ENCODE measurements around the gene MKNK2.
A peak's percentile ranks its signal among the peaks of the same experiment; 100 is the strongest.
"Not testable (repeated sequence)": the region's sequence is repeated elsewhere in the genome, so short reads cannot be mapped to it uniquely, and the experiment has no call there.

Gene MKNK2

DNA sequence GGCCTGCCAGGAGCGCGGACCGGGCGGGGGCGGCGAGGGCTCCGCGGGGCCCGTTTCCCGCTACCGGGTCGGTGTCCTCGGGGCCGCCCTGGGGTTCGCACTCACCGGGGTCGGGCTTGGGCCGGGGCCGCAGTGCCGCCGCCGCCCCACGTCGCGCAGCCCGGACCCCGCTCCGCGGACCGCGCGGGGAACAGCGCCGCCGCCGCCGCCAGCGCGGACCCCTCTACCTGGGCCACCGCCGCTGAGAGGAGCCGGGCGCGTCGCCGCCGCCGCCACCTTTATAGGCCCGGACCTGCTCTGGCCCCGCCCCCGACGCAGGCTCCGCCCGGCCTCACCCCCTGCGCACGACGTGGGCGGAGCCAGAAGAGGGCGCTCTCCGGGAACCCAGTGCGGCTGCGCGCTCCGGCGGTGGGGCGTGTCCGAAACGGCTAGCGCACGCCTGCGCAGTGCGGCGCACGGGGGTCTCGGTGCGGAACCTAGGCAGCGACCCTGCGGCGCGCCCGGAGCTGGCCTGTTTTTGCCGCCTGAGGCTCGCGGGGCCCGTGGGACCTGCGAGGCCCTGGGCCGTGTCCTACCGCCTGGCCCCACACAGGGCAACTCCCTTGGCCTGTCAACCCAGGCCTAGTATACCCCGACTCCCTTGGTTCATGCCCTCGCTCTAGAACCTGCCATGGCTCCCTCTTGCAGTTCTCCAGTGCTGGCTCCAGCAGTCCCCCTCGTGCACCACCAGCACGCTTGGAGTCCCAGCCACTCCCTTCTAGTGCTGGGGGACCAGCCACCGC, at the start of gene MKNK2:
TSS of gene MKNK2 (minus strand) at position 254 of the 782 bp plus-strand sequence. CDS start 393 bp downstream, outside the sequence.
- DNase-seq (ENCODE audit: low read depth in 2 of 2): peak in 1 of 2 experiments; percentile 59

DNA sequence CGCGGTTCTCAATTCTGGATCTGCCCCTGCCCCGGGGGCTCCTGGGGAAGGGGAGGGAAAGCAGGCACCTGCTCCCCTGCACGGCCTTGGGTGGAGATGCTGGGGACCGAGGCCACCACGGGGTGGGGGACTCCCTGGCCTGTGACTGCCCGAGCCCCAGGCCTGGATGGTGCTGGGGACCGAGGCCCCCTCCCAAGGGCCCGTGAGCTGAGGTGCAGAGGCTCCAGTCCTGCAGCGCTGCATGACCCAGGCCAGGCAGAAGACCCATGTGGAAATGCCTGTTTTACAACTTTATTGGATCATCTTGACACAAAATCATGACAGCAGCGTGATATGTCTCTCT, 49.6 kb upstream of the MKNK2 start:
- no peak for DNase-seq (ENCODE audit: low read depth in 2 of 2)

DNA sequence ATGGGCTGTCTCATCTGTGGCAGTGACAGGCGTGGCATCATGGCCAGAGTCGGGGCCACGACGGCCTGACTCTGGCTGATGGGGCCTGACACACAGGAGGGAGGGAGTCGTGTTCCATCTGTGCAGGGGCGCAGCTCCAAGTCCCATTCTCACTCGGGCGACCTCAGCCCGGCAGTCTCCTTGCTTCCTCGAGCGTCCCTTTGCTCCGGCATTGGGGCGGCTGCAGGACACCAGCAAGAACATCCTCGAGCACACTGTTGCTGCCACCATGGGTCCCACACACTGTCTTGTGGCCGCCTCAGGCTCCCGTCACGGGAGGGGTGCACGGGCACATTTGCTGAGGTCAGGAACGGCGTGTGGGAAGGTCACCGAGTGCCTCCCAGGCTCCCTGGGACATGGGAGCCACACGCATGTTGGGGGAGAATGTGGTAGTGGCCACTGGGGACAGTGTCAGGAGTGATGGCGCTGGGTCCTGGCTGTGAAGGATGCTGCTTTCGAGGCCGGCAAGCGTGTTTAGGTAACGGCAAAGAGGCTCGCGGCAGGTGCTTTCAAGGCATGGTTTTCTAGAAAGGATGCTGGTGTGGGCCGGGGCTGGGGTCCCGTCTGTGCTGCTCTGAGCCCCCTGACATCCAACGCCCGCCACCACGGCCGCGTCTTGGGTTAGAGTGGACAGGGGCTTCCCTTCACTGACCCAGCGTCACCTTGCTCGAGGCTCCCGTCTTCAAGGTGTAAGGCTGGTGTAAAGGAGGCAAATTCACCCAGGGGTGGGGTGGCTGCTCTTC, 49.1 kb upstream of the MKNK2 start:
- no peak for DNase-seq (ENCODE audit: low read depth in 2 of 2)

DNA sequence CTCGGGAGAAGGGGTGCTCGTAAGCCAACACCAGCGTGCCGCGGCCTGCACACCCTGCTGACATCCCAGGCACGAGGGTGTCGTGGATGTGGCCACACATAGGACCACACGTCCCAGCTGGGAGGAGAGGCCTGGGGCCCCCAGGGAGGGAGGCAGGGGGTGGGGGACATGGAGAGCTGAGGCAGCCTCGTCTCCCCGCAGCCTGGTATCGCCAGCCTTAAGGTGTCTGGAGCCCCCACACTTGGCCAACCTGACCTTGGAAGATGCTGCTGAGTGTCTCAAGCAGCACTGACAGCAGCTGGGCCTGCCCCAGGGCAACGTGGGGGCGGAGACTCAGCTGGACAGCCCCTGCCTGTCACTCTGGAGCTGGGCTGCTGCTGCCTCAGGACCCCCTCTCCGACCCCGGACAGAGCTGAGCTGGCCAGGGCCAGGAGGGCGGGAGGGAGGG, 48.0 kb upstream of the MKNK2 start:
- no peak for DNase-seq (ENCODE audit: low read depth in 2 of 2)

DNA sequence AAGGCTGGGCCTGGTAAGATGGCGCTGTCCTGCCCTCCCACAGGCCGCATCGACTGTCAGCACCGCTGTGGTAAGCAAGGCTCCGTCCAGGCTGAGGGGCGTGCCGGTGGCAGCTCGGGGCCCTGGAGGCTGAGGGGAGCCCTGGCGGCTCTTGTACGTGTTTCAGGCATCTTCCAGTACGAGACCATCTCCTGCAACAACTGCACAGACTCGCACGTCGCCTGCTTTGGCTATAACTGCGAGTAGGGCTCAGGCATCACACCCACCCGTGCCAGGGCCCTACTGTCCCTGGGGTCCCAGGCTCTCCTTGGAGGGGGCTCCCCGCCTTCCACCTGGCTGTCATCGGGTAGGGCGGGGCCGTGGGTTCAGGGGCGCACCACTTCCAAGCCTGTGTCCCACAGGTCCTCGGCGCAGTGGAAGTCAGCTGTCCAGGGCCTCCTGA, 46.9 kb upstream of the MKNK2 start:
- DNase-seq (ENCODE audit: low read depth in 2 of 2): no peak

DNA sequence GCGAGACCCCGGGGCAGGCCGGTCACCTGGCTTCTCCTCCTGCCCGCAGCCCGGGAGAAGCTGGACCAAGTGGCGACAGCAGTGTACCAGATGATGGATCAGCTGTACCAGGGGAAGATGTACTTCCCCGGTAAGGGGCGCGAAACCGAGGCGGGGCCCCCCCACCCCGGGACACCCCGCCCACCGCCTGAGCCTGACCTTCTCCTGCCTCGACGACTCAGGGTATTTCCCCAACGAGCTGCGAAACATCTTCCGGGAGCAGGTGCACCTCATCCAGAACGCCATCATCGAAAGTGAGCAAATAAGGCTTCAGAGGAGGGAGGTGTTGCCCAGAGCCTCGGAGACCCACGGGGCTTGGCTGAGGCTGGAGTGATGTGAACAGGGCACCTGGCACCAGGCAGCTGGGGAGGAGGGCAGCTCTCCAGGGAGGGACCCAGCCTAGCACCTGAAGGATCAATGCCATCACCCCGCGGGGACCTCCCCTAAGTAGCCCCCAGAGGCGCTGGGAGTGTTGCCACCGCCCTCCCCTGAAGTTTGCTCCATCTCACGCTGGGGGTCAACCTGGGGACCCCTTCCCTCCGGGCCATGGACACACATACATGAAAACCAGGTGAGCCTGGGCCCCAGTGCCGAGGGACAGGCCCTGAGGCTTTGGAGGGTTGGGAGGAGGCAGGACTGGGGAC, 46.3 kb upstream of the MKNK2 start:
- no peak for DNase-seq (ENCODE audit: low read depth in 2 of 2)

DNA sequence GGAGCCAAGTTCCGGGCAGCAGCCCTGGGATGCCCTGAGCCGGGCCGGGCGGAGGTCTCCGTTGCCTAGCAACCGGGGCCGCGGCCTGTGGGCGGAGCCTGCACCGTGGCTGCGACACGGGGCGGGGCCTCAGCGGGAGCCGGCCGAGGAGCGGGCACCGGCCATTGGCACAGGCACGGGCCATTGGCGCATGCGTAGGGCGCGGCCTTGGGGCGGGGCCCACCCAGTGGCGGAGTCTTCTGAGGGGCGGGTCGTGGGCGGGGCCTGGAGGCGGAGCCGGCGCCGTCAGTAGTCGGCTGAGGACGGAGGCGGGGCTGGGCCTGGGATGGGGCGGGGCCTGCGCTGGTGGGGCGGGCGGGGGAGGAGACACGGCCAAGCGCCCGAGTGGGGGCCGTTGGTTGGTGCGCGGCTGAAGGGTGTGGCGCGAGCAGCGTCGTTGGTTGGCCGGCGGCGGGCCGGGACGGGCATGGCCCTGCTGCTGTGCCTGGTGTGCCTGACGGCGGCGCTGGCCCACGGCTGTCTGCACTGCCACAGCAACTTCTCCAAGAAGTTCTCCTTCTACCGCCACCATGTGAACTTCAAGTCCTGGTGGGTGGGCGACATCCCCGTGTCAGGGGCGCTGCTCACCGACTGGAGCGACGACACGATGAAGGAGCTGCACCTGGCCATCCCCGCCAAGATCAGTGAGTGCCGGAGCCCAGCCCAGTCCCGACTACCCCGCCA, 45.6 kb upstream of the MKNK2 start, which contains the start of gene IZUMO4:
TSS of gene IZUMO4 (plus strand) at position 436 of the 723 bp plus-strand sequence. CDS start at position 467, 31 bp downstream.
- DNase-seq (ENCODE audit: low read depth in 2 of 2): peak; percentile 92 to 94

DNA sequence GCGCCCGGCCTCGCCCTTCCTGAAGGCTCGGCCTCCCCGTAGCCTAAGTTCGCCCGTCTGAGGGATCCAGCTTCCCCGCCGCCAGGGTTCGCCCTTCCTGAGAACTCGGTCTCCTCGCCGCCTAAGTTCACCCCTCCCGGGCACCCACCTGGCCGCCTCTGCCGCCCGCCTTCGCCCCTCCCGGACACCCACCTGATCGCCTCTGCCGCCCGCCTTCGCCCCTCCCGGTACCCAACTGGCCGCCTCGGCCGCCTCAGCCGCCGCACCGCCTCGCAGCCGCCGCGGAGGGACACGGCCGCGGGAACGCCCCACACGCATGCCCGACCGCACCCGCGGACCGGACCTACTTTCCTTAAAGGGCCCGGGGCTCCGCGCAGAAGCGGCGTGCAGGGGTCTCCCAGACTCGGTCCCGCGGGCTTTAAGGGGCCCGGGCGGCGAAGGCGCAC, 45.0 kb upstream of the MKNK2 start, which contains the start of gene MOB3A:
TSS of gene MOB3A (minus strand) at position 293 of the 446 bp plus-strand sequence. CDS start 17,766 bp downstream, outside the sequence.
- peak; percentile 90 for DNase-seq (ENCODE audit: low read depth in 2 of 2)

DNA sequence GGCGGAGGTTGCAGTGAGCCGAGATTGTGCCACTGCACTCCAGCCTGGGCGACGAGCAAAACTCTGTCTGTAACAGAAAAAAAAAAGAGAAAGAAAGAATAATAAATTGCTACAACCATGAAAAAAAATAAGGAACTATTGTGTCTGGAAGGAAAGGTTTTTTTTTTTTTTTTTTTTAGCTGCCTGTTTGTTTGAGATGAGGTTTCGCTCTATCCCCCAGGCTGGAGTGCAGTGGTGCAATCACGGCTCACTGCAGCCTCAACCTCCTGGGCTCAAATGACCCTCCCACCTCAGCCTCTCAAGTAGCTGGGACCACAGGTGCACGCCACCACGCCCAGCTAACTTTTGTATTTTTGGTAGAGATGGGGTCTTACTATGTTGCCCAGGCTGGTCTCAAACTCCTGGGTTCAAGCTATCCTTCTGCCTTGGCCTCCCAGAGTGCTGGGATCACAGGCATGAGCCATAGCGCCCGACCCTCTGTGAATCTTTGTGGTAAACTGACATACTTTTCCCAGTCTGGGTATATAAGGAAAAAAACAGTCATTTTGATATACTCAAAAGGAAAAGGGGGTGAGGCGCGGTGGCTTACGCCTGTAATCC, 41.0 kb upstream of the MKNK2 start:
- not testable (repeated sequence) for DNase-seq (ENCODE audit: low read depth in 2 of 2)

DNA sequence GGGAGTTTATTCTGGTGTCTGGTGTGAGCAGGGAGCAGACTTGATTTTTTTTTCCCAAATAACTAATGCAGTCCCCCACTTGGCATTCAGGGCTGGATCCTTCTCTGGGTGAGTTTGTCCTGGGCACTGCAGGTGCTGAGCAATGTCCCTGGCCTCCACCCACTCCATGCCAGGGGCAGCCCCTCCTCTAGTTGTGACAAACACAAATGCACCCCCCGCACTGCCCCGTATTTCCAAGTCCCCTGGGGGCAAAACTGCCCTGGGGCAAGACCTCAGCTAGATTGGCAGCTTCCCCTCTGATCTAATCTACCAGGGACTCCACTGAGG, 38.6 kb upstream of the MKNK2 start:
- no peak for DNase-seq (ENCODE audit: low read depth in 2 of 2)

DNA sequence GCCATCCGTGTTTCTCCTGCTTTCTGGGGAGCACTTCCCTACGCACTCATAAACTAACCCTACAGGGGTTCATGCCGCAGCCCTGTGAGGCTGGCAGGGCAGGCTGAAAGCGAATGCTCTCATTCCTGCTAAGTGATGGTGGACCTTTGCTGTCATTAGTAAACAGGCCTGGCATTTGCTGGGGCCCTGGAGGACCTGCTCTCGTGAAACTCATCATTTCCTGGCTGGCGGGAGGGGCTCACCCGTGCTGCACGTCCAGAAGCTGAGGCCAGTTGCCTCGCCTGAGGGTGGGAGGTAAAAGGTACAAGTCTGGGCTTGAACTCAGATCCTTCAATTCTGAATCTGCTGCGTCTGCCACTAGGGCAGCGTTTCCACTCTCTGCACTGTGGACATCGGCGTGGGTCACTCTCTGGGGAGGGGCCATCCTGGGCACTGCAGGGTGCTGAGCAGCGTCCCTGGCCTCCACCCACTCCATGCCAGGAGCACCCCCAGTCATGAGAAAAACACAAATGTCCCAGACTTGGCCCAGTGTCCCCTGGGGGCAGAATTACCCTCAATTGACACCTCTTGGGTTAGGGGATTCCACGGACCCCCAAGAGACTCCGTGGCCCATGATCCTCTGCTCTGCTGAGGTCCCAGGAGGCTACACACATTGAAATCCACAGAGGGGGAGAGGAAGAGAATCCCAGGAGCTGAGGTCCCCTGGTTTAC, 38.1 kb upstream of the MKNK2 start:
- no peak for DNase-seq (ENCODE audit: low read depth in 2 of 2)

DNA sequence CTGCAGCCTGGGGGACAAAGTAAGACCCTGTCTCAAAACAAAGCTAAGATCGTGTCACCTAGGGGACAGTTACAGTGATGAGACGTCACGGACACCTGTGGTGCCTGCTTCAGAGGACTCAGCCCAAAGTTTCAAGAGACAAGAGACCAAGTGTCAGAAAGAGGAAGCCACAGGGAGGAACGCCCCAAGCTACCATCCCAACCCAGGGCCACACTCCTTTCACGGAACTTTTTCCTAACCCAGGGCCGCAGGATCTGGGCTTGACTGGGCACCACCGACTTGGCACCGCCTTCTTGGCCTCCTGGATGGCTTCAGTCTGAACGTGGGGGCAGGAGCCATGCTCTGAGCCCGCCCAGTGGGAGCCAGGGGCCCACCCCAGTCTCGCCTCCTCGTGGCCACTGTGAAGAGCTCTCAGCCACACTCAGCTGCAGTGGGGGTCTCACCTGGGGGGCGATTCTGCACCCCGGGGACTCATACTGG, 36.6 kb upstream of the MKNK2 start:
- DNase-seq (ENCODE audit: low read depth in 2 of 2): no peak

DNA sequence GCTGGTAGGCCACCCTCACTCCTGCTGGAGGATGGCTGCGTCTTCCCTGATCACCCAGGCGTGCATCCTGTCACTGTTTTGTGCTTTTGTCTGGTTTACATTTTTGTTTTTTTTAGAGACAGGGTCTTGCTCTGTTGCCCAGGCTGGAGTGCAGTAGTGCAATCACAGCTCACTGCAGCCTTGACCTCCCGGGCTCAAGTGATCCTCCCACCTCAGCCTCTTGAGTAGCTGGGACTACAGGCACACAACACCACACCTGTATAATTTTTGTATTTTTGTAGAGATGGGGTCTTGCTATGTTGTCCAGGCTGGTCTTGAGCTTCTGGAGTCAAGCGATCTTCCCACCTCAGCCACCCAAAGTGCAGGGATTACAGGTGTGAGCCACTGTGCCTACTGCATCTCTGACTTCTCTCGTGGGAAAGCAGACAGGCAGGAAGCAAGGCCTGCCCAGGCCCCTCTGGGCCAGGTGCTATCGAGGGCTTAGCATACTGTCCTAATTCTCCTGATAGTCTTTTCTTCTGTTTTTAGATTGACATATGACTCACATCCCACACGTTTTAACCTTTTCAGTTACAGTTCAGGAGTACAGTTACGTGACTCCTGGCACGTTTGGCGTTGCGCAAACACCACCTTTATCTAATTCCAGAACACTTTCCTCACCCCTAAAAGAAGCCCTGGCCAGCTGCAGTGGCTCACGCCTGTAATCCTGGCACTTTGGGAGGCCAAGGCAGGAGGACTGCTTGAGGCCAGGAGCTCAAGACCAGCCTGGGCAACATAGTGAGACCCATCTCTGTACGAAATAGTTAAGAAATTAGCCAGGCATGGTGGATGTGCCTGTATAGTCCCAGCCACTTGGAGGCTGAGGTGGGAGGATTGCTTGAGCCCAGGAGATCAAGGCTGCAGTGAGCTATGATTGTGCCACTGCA, 35.9 kb upstream of the MKNK2 start:
- not testable (repeated sequence) for DNase-seq (ENCODE audit: low read depth in 2 of 2)

DNA sequence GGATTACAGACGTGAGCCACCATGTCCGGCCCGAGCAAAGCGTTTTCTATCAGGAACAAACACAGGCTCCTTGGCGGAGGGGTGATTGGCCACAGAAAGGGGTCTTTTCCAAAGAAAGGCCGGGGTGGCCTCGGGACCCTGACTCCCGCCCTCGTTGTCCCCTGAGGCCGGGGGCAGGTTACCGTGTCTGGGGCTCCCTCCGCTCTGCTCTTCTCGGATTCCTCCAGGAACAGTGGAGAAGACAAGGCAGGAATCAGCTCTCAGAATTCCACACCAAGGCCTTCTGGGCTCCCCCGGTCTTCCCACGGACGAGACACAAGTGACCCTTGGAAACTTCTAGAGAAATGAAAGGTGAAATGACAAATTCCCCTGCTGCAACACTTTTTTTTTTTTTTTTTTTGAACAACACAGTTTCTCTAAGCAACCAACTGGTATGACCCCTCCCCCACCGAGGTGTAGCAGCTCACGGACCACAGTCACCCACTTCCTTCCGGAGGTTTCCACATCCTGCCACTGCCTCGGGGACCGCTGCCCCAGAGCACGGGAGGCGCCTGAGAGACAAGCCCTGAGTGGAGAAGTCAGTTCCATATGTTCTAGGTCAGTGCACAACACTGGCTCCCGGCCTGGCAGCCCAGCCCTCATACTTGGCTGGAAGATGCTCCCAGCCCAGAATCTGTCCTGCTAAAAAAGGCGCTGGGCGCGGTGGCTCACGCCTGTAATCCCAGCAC, 34.1 kb upstream of the MKNK2 start:
- no peak for DNase-seq (ENCODE audit: low read depth in 2 of 2)

DNA sequence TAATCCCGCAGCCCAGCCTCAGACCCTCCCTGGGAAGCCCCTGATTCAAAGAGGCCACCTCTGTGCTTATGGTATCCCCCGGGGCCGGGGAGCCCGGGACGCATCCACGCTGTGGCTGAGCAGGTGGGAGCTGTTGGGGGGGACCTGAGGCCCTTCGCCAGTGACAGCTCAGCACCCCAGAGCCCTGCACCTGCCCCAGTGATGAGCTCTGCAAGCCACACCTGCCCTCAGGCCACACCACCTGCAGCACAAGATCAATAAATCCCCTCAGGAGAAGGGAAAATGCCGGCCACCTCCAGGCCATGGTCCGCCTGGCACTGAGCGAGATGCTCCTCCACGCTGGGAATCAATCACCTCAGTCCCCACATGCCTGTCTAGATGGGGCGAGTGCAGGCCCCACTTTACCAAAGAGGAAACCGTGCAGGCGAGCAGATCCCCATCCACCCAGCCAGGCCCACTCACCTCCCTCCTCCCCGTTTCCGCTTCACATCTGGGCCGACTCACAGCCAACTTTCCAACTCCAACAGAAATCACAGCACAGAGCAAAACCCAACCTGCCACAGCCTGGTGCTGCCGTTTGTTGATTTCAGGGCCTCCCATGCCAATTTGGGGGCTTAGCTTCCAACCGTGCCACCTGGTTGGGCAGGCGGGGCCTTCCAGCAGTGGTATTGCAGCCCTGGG, 32.3 kb upstream of the MKNK2 start:
- DNase-seq (ENCODE audit: low read depth in 2 of 2): no peak

DNA sequence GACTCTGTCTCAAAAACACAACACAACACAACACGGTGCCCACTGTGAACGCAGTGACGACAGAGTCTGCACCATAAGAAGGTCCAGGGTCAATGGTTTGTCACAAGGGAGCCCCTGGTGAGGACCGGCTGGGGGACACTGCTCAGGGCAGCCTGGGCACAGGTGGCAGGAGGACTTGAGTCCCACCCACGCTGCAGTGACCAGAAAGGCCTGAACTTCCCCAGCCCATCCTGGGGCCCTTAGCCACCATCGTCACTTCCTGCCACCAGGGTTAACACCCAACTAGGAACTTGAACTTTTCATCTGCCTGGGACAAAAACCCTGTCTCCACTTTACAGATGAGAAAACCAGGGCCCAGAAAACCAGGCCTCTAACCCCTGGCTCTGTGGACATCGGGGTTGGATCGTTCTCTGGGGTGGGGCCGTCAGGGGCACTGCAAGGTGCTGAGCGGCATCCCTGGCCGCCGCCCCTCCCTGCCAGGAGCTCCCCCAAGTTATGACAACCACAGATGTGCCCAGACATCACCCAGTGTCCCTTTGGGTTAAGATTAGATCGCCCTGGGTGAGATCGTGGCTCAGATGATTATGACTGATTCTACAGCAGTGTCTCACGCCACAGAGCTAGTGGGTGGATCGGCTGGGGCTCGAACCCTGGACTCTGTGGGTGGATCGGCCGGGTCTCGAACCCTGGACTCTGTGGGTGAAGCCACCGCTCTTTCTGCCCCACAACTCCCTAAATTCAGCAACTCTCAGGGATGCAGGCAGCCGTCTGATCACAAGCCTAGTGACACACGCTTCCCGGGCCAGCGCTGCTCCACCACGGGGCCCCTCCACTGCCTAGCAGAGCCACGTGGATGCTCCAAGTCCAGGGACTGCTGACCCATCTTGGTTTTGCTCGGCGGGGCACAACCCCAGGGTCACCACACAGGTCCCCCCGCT, 31.1 kb upstream of the MKNK2 start:
- no peak for DNase-seq (ENCODE audit: low read depth in 2 of 2)
